HG03354 (cell line): Measurements from ENCODE around the gene TDRKH.
A peak's percentile ranks its signal among the peaks of the same experiment; 100 is the strongest.

Experiments
- ATAC-seq: cut with Tn5 transposase; IDR thresholded peaks from one replicate; pipeline ENCODE4 v1.9.1; 2021; ENCODE audit warnings: mild to moderate bottlenecking; ENCODE audit not compliant: unreplicated experiment, poor library complexity, severe bottlenecking

TDRKH gene, protein sequence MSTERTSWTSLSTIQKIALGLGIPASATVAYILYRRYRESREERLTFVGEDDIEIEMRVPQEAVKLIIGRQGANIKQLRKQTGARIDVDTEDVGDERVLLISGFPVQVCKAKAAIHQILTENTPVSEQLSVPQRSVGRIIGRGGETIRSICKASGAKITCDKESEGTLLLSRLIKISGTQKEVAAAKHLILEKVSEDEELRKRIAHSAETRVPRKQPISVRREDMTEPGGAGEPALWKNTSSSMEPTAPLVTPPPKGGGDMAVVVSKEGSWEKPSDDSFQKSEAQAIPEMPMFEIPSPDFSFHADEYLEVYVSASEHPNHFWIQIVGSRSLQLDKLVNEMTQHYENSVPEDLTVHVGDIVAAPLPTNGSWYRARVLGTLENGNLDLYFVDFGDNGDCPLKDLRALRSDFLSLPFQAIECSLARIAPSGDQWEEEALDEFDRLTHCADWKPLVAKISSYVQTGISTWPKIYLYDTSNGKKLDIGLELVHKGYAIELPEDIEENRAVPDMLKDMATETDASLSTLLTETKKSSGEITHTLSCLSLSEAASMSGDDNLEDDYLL

DNA sequence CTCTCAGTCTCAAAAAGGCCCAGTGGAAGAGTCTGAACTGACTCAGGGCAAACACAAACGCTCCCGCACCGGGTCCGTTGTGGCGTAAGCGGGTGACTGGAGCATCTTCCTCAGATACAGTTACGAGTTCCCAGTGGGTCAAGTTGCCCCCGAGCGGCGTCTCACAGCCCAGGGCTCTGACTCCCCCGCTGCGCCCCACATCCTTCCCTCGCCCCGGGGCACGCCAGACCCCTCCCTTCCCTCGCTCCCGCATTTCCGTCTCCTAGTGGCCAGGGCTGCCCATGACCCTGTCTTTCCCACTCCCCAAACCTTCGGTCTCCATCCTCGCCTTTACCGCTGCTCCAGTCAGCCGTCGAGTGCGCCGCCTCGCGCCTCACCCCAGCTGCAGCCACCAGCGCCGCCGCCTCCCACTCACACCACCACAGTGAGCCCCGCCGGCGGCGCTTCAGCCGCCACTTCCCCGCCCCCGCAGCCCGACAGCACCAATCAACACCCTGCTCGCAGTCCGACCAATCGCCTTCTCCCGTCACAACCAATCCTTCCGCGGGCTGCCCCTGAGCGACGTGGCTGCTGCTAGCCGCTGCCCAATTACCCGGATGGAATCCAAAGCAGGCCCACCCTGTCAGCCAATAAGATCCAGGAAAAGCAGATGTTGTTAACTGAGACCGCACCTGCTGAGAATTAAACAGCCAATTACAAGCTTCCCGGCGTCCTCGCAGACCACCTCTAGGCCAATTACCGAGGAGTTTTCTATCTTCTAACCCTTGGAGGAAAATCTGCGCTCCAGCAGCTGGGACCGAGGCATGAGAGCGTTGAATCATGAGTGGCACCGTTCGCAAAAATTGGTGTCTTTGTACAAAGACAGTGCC is at the start of gene TDRKH:
TDRKH (minus strand) TSS at position 430 of the 869 bp plus-strand sequence. CDS start 7,478 bp downstream, outside the sequence.
- peak; percentile 98 for ATAC-seq

DNA sequence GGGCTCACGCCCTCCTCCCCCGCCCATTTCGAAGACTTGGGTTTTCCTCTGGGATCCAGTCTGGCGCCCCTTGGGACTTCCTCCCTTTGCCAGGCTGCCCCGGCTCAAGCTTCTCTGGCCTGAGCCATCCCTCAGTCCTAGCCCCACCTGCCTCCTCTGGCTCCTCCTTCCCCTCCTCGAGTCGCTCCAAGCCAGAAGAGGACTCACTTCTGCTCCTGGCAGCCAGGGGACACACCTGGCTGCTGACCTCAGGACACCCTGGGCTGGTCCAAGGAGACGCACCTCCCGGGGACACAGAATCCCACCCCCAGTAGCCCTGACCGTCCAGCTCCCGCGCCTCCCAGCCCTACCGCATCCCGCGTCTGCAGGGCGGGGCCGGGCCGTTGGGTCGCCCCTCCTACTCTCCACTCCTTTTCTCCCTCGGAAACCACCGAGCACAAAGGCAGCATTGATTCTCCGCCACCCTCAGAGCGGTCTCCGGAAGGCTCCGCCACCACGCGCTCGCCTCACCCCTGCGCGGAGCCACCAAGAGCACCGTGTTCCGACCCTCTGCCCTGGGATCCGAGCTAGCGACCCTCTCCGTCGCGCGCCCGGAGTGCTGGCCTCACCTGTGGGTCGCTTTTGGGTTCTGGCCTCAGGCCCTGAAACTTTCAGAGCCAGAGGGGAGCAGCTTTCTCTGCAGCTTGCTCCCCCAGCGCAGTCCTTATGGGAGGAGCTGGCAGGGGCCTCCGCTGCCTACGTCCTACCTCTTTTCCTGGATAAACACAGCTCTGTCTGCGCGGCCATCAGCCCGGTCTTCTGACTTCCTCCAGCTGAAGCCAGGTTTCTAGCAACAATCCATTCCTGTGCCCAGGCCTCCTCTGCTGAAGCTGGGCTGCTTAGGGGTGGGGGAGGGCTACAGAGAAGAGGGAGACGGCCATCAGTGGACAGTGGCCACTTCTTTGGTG is 49.4 kb upstream of the TDRKH start, which contains the start of gene C2CD4D:
C2CD4D (minus strand) TSS at position 364 of the 947 bp plus-strand sequence. CDS start 831 bp downstream, outside the sequence.
- ATAC-seq, result peak; percentile 57

DNA sequence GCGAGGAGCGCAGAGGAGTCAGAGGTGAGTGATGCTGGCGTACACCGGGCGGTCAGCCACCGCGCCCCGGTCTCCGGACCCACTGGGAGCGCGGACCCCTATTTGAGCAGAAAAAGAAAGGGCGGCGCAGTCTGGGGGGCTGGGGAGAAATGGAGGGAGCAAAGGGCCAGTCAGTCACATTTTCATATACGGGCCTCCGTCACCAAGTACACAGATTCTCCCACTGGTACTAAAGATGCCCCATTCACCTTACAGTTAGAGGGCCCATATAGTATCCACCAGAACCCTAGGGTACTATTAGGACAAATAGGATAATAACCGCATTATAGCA is 48.7 kb upstream of the TDRKH start:
- no peak for ATAC-seq

DNA sequence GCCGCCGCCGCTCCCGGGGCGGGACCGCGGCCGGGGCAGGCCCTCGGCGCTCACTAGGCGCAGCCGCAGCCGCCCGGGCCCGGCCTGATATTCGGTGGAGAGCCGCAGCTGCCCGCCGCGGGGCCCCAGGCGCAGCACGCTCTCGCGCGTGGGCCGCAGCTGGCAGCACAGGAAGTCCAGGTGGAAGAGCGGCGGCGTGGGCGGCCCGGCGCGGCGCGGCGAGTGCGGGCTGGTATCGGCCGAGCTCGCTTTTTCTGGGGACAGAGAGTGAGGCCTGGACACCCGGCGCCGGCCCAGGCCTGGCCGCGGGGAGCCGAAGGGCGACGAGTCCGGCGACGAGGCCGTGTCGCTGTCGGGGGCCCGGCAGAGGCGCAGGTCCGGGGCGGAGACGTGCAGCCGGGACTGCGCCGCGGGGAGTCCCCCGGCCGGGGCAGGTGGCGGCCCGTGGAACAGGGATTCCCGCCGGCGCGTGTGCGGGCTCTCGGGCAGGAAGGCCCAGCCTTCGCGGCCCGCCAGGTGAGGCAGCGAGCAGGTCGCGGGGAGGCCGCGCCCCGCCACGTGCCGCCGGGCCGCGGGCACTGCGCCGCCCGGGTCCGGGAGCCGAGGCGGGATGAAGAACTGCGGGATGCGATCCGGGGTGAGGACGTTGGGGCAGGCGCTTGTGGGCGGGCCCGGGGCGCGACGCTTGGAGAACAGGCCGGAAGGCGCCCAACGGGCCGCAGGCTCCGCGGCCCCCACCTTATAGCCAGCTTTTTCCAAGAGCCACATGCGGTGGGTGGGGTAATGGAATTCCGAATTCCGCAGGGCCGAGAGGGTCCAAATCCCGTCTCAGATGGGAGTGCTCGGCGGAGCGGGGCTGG is 48.2 kb upstream of the TDRKH start:
- ATAC-seq, result no peak

DNA sequence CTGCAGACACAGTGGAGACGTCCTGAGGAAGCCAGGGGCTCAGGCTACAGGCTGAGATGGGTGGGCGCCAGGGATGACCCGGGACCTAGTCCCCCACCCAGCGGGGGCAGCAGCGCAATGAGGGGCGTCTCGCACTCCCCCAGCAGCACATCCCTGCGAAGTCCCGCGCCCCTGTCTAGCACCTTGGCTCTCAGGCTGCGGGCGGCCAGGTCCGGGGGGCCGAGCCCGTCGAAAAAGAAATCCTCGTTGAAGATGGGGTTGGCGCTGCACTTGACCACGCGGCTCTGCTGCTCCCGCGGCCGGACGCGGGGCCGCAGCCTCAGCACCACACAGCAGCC is 47.6 kb upstream of the TDRKH start:
- no peak for ATAC-seq

DNA sequence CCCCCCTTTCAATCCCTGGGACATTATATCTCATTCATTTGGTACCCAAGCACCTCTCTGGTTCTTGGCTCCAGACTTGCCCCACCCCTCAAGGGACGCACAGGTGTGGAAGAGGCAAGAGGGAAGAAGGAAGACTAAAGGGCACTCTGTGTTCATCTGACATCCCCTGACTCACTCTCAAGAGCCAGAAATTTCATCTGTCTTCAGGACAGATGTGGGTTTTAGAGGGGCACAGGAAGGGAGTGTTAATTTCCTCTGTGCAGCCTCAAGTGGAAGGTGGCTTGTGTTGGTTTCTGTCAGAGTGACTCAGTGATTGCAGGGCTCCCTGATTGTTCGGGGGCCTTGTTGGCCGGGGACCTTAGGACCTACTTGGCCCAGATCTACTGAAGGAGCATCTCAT is 46.9 kb upstream of the TDRKH start:
- ATAC-seq, result no peak

DNA sequence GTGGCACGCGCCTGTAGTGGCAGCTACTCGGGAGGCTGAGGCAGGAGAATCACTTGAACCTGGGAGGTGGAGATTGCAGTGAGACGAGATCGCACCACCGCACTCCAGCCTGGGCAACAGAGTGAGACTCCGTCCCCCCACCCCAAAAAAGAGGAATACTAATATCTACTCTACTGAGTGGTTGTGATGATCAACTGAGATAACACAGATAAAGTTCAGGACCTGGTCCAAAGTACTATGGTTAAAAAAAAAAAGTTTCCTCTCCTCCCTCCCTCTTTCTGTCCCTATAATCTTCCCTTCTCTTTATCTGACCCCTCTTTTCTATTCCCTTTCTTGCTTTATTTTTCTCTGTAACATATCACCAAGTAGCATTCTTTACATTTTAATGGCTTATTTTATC is 45.3 kb upstream of the TDRKH start:
- ATAC-seq, result no peak

DNA sequence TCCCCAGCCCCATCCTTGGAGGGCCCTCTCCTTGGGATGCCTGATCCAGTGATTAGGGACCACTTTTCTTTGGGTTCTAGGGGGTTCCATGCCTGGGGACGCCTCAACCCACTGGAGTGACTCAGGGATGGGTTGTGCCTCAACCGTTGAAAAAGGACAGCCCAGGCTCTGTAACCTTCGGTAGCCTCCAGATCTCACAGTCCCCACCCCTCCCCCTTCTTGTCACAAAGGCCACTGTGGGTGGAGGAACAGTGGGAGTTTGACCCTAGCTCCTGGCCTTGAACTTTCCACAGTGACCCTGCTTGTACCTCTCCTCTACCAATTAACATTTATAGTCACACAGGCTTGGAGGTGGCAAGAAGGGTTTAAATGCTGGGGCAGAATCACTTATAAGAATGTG is 43.9 kb upstream of the TDRKH start:
- ATAC-seq, result no peak

DNA sequence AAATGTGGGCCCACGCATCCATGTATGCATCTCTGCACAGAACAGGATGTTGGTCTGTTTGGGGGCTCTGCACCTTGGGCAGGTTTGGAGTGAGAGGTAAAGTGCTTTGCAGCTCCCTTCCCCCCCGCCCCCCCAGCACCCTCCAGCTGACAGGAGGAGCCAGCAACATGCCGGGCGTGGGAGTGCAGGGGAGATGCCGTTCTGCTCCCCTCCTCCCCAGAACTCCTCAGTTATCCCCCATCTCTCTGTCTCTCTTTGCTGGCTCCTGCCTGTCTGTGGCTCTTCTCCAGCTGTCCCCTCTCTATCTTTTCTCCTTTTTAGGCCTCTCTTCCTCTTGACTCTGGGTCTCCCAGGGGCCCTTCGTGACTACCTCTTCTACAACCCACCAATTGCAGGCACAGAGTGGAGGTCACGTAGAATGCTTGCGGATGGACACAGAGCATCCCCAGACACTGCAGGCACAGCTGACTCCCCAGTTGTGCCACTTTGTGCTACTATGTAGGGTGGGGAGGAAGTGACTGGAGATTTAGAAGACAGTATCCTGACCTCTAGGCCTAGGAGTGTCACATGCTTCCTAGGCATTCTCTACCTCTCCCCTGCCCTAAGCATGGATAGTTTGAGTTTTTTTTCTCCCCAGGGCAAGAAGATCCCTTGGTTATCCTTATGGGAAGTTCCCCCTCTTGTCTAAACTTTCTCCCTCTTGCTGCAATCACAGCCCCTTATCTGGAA is 43.0 kb upstream of the TDRKH start:
- no peak for ATAC-seq

DNA sequence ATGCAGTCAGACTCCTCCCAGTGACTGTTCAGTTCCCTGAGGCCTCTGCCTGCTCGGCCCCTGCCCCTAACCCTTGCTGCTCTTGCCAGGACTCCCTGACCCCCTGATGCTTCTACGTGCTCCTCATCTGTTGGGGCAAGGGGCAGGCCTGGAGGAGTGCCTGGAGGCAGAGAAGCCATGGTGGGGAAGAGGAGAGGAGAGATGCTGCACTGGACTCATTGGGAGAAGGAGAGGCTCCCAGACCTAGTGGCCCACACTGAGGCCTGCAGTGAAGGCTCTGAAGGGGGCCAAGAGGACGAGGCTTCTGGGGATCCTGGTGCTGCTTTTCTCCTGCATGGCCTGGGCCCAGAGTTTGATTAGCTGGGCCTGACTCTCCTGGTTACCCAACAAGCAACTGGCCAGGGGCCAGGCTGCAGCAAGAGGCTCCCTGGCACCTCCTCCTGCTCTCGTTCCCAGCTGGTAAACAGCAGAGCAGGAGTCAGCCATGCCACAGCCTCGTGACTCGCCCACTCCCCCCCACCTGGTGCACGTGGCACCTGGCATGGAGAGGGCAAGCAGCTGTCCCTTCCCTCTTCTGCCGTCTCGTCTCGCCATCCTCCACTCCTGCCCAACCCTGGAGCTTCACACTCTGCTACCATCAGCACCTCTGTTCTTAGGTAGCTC is 42.1 kb upstream of the TDRKH start:
- no peak for ATAC-seq

DNA sequence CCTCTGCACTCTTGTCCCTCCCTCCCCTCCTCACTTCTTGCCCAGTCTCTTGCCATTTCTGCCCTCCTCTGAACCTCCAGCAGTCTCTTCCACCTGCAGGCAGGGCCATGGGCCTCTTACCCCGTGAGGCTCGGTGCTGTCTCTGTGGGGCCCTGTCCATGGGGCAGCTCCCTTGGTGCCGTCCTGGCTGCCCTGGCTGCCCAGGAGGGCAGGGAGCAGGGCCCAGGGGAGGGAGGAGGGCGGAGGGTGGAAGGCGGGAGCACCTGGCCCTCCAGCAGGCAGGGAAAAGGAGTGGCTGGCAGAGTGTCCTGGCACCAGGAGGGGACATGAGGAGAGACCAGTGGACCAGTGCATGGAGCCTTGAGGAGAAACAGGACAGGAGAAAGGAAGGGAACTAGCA is 41.3 kb upstream of the TDRKH start, which contains the start of gene RORC:
RORC (minus strand) TSS at position 198 of the 400 bp plus-strand sequence; CDS start at position 160, 38 bp downstream.
- no peak for ATAC-seq

DNA sequence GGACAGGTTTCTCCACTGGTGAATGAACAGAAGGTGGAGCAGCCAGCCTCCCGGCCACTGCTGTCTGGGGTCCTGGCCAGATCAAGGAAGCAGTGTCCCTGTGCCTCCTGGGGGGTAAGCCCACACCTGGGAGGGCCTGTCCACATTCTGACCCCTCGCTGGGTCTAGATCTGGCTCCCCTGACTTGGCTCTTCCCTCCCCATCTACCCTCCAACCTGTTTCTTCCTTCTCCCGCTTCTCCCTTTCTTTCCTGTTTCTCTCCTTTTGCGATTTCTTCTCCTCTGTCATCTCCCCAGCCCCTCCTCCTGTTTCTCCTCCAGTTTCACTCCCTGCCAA is 40.9 kb upstream of the TDRKH start:
- no peak for ATAC-seq

DNA sequence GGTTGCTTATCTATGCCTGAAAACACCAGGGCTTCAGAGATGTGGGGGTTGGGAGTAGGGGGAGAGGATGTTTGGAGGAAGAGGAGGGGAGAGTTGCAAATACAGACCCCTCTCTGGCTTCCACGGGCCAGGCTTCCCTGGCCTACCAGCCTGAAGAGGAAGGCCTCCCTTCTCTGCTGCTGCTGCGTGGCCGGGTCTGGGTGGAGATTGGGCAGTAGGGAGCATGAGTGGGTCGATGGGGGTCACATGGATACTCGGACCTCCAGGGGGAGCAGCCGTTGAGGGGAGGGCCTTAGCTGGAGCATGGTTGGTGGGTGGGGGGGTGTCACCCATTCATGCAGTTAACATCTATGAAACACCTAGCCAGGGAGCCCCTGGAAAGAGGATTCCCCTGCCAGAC is 39.8 kb upstream of the TDRKH start:
- no peak for ATAC-seq

DNA sequence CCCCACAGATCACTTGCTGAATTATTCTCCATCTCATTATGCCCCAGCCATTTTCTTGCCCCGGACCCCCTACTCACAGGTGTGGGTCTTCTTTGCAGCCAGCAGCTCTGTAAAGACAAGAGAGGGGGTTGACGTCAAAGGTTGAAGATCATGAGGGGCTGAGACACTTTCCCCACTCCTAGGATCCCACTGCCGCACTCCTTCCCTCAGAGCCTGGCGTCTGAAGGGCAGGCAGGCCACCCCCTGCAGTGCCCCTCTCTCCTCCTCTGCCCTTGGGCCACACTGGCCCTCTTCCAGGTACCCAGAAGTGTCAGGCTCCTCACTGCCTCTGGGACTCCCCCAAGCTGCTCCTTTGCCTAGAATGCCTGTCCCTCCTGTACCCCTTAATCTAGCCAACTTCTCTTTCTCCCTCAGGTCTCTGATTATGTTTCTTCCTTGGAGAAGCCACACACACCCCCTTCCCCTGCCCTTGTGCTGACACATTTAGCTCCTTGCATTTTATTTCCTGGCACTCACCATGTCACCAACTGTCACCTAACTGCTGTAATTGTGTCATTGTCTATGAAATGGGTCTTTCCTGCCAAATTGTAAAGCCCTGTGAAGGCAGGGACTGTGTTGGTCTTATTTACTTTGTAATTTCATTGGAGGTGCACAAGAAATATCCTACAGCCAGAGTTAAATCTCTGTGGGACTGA is 39.2 kb upstream of the TDRKH start:
- no peak for ATAC-seq

DNA sequence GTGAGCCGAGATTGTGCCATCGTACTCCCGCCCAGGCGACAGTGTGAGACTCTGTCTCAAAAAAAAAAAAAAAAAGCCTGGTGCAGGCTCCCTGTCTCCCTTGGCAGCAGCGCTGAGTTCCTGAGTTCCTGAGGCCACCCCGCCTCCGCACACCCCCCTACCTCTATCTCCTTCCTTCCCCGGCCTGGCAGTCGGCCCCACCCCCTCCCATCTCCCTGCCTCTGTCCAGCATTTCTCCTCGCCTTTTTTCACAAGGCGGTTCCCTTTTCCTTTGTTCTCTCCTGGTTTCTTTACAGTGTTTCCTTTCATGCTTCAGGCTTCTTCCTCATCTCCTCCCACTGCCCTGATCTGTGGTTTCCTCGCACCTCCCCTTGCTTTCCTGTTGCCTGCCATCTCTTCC is 38.6 kb upstream of the TDRKH start:
- ATAC-seq, result no peak

DNA sequence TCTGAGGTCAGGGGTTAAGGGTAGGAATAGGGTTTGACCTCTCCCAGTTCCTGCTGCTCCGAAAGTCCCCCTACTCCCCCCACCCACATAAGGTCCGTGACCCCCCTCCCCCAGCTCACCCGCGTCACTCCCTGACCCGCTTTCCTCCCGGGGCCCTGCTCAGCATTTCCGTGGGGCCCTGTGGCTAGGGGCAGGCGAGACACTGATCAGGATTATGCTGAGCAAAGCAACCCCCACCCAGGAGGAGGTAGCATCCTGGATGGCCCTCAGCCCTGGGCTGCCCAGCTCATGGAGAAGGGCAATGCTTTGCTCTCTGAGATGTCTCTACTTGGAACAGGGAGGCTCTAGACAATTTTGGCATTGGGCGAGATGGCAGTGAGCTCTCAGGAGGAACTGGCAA is 37.6 kb upstream of the TDRKH start:
- no peak for ATAC-seq
